ENCODE results near the gene AMPD1. TPM values are rescaled to one million over a fixed set of nuclear protein-coding genes. Genes with fewer than 3 reads are reported as not detected.

AMPD1 gene
- total and polyA plus RNA-seq, 2 of the 13 experiments (the other 11 are each of a cell fraction or from before 2014, with no cell fraction given), result not detected

DNA sequence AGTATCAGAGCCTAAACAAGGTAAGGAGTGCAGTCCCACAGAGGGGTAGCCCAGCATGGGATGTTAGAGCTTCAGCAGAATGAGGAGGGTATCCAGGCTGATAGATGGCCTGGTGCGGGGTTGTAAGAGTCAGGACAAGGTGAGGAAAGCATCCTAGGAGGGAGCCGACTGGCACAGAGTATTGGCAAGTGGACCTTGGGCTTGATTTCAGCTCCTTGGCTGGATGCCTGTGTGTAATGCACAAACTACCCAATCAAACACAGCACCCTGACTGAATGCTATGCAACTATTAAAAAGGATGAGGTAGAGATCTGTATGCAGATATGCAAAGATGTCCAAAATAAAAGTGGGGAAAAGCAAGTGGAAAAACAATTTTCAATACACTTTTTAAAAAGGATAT, 43.5 kb downstream of the AMPD1 start:
- TF ChIP-seq TCF7 (IDR thresholded peaks at IDR 0.05; ENCODE audit: low read depth) (no peak), PHB2 (IDR thresholded peaks at IDR 0.05; ENCODE audit: partially characterized antibody) (no peak), ZNF3 (CRISPR knock-in tag; IDR thresholded peaks at IDR 0.05) (no peak), ZNF235 (CRISPR knock-in tag; IDR thresholded peaks at IDR 0.05; ENCODE audit: borderline replicate concordance) (no peak), ZNF331 (CRISPR knock-in tag; IDR thresholded peaks at IDR 0.05) (no peak), ZNF563 (CRISPR knock-in tag; IDR thresholded peaks at IDR 0.05) (no peak), FIP1L1 (IDR thresholded peaks at IDR 0.05; ENCODE audit: borderline replicate concordance, insufficient read depth, low read depth, low read length) (no peak), NFYC (CRISPR knock-in tag; IDR thresholded peaks at IDR 0.05) (no peak), ZHX1 (CRISPR knock-in tag; IDR thresholded peaks at IDR 0.05; ENCODE audit: low read depth) (no peak), NFIC (IDR thresholded peaks at IDR 0.05; ENCODE audit: low read length) (no peak), POLR2AphosphoS2 (IDR thresholded peaks at IDR 0.05; ENCODE audit: low read depth, low read length) (no peak)
- TF ChIP-seq, protein P1, sequence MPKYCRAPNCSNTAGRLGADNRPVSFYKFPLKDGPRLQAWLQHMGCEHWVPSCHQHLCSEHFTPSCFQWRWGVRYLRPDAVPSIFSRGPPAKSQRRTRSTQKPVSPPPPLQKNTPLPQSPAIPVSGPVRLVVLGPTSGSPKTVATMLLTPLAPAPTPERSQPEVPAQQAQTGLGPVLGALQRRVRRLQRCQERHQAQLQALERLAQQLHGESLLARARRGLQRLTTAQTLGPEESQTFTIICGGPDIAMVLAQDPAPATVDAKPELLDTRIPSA (CRISPR knock-in tag; IDR thresholded peaks at IDR 0.05; ENCODE audit: borderline replicate concordance), result no peak
- Histone ChIP-seq H3K4me3 (replicated peaks in 1 of 3; ENCODE audit: insufficient read depth in 1 of 3, low read depth in 2 of 3, low read length in 3 of 3) (no peak overlapping the region), H3K4me1 (ENCODE audit: insufficient read depth, low read length) (no peaks in the 10 kb centered on the region), H3K79me2 (ENCODE audit: insufficient read depth, low read length) (no peaks in the 10 kb centered on the region), H4K20me1 (ENCODE audit: insufficient read depth, low read length) (no peaks in the 10 kb centered on the region), H3K4me2 (ENCODE audit: low read depth, low read length) (no peak overlapping the region), H2AFZ (ENCODE audit: low read length) (no peak overlapping the region), H3K27me3 (ENCODE audit: control insufficient read depth in 1 of 2, insufficient read depth in 2 of 2, low read length in 2 of 2) (no peaks in the 10 kb centered on the region), H3K9me3 (ENCODE audit: low read length) (no peaks in the 10 kb centered on the region), H3K27ac (ENCODE audit: extremely low read length, insufficient read depth, low read length) (no peak overlapping the region), H3K9ac (ENCODE audit: insufficient read depth, low read depth, low read length) (no peak overlapping the region), H3K36me3 (replicated peaks in 1 of 2; ENCODE audit: control insufficient read depth in 1 of 2, insufficient read depth in 2 of 2, low read length in 2 of 2) (no peaks in the 10 kb centered on the region)
- no peak for FAIRE-seq
- intact Hi-C loops (cut with micrococcal nuclease; ENCODE audit: unreplicated experiment), result no loop called here
- in situ Hi-C loops (cut with HindIII; ENCODE audit: extremely low pct_ligation_motif_present, low pct_unique_long_range_greater_than_20kb), result no loop called here
- ChIA-PET CTCF (ENCODE audit: low intra/inter-chr PET ratio, low total read pairs) (no interaction called here), POLR2A (no interaction called here)
- no peak for ATAC-seq
- 0% methylated on average over 1 of the region's 2 CpGs for WGBS (ENCODE audit: low lambda C conversion rate)
- DNase-seq (ENCODE audit: low spot score), result no peak
- no TSS peak for BruUV-seq (replicated peaks)
